GM13976 (cell line): ENCODE data around the gene TENM4.

ENCODE experiments used
- DNase-seq: peaks from one replicate; pipeline ENCODE4 v3.0.0; 2012; ENCODE audit warnings: low spot score
- CTCF ChIP-seq: IDR thresholded peaks from 2 replicates; pipeline ENCODE4 v1.5.1; 2012; ENCODE audit warnings: borderline replicate concordance, mild to moderate bottlenecking; ENCODE audit not compliant: insufficient read depth; ENCODE audit errors: extremely low read depth, missing control alignments, control extremely low read depth
- in situ Hi-C: fragments of 300-500 bp; cut with MboI; formaldehyde crosslinking; loops from one replicate; pipeline ENCODE4 v1.12.0; 2022; ENCODE audit warnings: low sequenced_read_pairs, mixed read lengths, inconsistent platforms; ENCODE audit not compliant: unreplicated experiment

TENM4 gene

GRCh38 chr11:79417069-79417920, 23.5 kb downstream of the TENM4 start:
- in situ Hi-C loops = no loop called here
- no peak for DNase-seq
- no peak for TF ChIP-seq CTCF

GRCh38 chr11:79415912-79416311, 24.9 kb downstream of the TENM4 start:
- no peak for TF ChIP-seq CTCF
- in situ Hi-C loops = no loop called here
- DNase-seq = no peak

- no peak for DNase-seq
- no peak for TF ChIP-seq CTCF
- in situ Hi-C loops = no loop called here
Observed at GRCh38 chr11:79415411-79415810, 25.4 kb downstream of the TENM4 start.

- no peak for TF ChIP-seq CTCF
- DNase-seq = no peak
- in situ Hi-C loops = no loop called here
Observed at GRCh38 chr11:79414644-79415317, 26.0 kb downstream of the TENM4 start.

GRCh38 chr11:79414041-79414440, 26.8 kb downstream of the TENM4 start:
- no peak for TF ChIP-seq CTCF
- no peak for DNase-seq
- in situ Hi-C loops = no loop called here

GRCh38 chr11:79413268-79413667, 27.6 kb downstream of the TENM4 start:
- no peak for DNase-seq
- no peak for TF ChIP-seq CTCF
- in situ Hi-C loops = no loop called here
